Breast epithelium (tissue), 3 donors: ENCODE data around the gene EXOSC7.

Source experiments
- POLR2A ChIP-seq: fragments of 450-650 bp; IDR thresholded peaks from one replicate; pipeline ENCODE4 v1.6.1; 2016; ENCODE audit warnings: antibody characterized with exemption, mild to moderate bottlenecking, moderate library complexity
- TF ChIP-seq, protein P1 (sequence below), 3 donors: fragments of 450-650 bp; IDR thresholded peaks; one replicate each; pipeline ENCODE4 v1.5.1; 2016 to 2017; ENCODE audit warnings: antibody characterized with exemption in 3 of 3, mild to moderate bottlenecking in 3 of 3, moderate library complexity in 3 of 3

GRCh38 chr3:44989141-44989540 lies 13.1 kb downstream of the EXOSC7 start:
- TF ChIP-seq, protein P1, sequence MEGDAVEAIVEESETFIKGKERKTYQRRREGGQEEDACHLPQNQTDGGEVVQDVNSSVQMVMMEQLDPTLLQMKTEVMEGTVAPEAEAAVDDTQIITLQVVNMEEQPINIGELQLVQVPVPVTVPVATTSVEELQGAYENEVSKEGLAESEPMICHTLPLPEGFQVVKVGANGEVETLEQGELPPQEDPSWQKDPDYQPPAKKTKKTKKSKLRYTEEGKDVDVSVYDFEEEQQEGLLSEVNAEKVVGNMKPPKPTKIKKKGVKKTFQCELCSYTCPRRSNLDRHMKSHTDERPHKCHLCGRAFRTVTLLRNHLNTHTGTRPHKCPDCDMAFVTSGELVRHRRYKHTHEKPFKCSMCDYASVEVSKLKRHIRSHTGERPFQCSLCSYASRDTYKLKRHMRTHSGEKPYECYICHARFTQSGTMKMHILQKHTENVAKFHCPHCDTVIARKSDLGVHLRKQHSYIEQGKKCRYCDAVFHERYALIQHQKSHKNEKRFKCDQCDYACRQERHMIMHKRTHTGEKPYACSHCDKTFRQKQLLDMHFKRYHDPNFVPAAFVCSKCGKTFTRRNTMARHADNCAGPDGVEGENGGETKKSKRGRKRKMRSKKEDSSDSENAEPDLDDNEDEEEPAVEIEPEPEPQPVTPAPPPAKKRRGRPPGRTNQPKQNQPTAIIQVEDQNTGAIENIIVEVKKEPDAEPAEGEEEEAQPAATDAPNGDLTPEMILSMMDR (IDR thresholded peaks at IDR 0.05): no peak
- no peak for TF ChIP-seq POLR2A
